Loucy (cell line): Measurements from ENCODE around the gene EFCAB8.

Experiments
- H2AFZ ChIP-seq: fragments of 200-600 bp; sonication (generic); 2 replicates; pipeline ENCODE4 v1.6.0; 2016; ENCODE audit warnings: antibody characterized with exemption, mild to moderate bottlenecking, low read length, moderate library complexity
- H3F3A ChIP-seq: fragments of 200-600 bp; 2 replicates; pipeline ENCODE4 v1.6.0; 2016; ENCODE audit warnings: antibody characterized with exemption, low read depth, mild to moderate bottlenecking
- H3K27me3 ChIP-seq: fragments of 200-600 bp; sonication (generic); 2 replicates; pipeline ENCODE4 v1.6.1; 2014; ENCODE audit warnings: low read length, mild to moderate bottlenecking; ENCODE audit not compliant: insufficient read depth, poor library complexity, severe bottlenecking
- H3K36me3 ChIP-seq: fragments of 200-600 bp; sonication (generic); 2 replicates; pipeline ENCODE4 v1.6.1; 2016; ENCODE audit warnings: low read length; ENCODE audit not compliant: insufficient read depth
- H3K4me1 ChIP-seq: fragments of 200-600 bp; sonication (generic); 2 replicates; pipeline ENCODE4 v1.5.1; 2014; ENCODE audit warnings: low read length, mild to moderate bottlenecking; ENCODE audit not compliant: insufficient read depth, poor library complexity, severe bottlenecking
- H3K4me2 ChIP-seq: fragments of 200-600 bp; sonication (generic); 2 replicates; pipeline ENCODE4 v1.6.0; 2014; ENCODE audit warnings: antibody characterized with exemption, low read length, low read depth, mild to moderate bottlenecking; ENCODE audit not compliant: poor library complexity, severe bottlenecking
- H3K4me3 ChIP-seq: fragments of 200-600 bp; sonication (generic); 2 replicates; pipeline ENCODE4 v1.5.1; 2014; ENCODE audit warnings: low read length, mild to moderate bottlenecking, mixed read lengths; ENCODE audit not compliant: poor library complexity, severe bottlenecking
- H3K79me2 ChIP-seq: fragments of 200-600 bp; sonication (generic); 2 replicates; pipeline ENCODE4 v1.6.1; 2014; ENCODE audit warnings: low read length; ENCODE audit not compliant: insufficient read depth
- H3K9ac ChIP-seq: fragments of 200-600 bp; sonication (generic); 2 replicates; pipeline ENCODE4 v1.6.0; 2014; ENCODE audit warnings: mild to moderate bottlenecking, low read depth, low read length, moderate library complexity; ENCODE audit not compliant: poor library complexity, severe bottlenecking
- H3K9me2 ChIP-seq: fragments of 200-600 bp; sonication (generic); replicated peaks from 2 replicates; pipeline ENCODE4 v1.6.1; 2016; ENCODE audit warnings: low read depth, low read length, mixed read lengths
- H3K9me3 ChIP-seq: fragments of 200-600 bp; sonication (generic); 2 replicates; pipeline ENCODE4 v1.6.1; 2014; ENCODE audit warnings: mild to moderate bottlenecking, antibody characterized with exemption, low read length, low read depth; ENCODE audit not compliant: insufficient read depth
- H4K20me1 ChIP-seq: fragments of 200-600 bp; sonication (generic); 2 replicates; pipeline ENCODE4 v1.6.0; 2014; ENCODE audit warnings: antibody characterized with exemption, low read length, mild to moderate bottlenecking; ENCODE audit not compliant: insufficient read depth, poor library complexity, severe bottlenecking
- CTCF ChIP-seq: fragments of 200-600 bp; sonication (generic); conservative IDR thresholded peaks from 2 replicates; pipeline ENCODE4 v1.5.1; 2014; ENCODE audit warnings: mild to moderate bottlenecking, antibody characterized with exemption, low read length
- EZH2phosphoT487 ChIP-seq: fragments of 200-600 bp; IDR thresholded peaks from 2 replicates; pipeline ENCODE4 v1.6.1; 2018; ENCODE audit warnings: antibody characterized with exemption, mild to moderate bottlenecking, moderate library complexity, borderline replicate concordance

The EFCAB8 gene

GRCh38 chr20:32966881-32967781, 108.4 kb downstream of the EFCAB8 start:
- Histone ChIP-seq H3K4me2 (peak overlapping the region; percentile 52), H3K4me1 (peaks cover 72% of the 10 kb centered on the region), H3K36me3 (no peaks in the 10 kb centered on the region), H3K27me3 (no peaks in the 10 kb centered on the region), H3K9me3 (no peaks in the 10 kb centered on the region), H2AFZ (no peak overlapping the region), H3K4me3 (peak overlapping the region; percentile 5), H3K9ac (peak overlapping the region; percentile 63), H3K79me2 (no peaks in the 10 kb centered on the region), H3K9me2 (no peaks in the 10 kb centered on the region), H4K20me1 (no peaks in the 10 kb centered on the region), H3F3A (peaks cover 20% of the 10 kb centered on the region)
- no peak for TF ChIP-seq CTCF
- TF ChIP-seq EZH2phosphoT487 = no peak

- Histone ChIP-seq H3K4me3 (no peak overlapping the region), H2AFZ (no peak overlapping the region), H3K36me3 (no peaks in the 10 kb centered on the region), H3K9me3 (no peaks in the 10 kb centered on the region), H3K9ac (peak overlapping the region; percentile 63), H3K79me2 (no peaks in the 10 kb centered on the region), H3K9me2 (no peaks in the 10 kb centered on the region), H3K4me2 (peak overlapping the region; percentile 52), H4K20me1 (no peaks in the 10 kb centered on the region), H3K4me1 (peaks cover 76% of the 10 kb centered on the region), H3K27me3 (no peaks in the 10 kb centered on the region), H3F3A (peaks cover 20% of the 10 kb centered on the region)
- TF ChIP-seq CTCF (no peak), EZH2phosphoT487 (no peak)
Measured at GRCh38 chr20:32967961-32968457, 109.3 kb downstream of the EFCAB8 start.

GRCh38 chr20:32968478-32969241, 109.9 kb downstream of the EFCAB8 start:
- H4K20me1 ChIP-seq = no peaks in the 10 kb centered on the region
- no peaks in the 10 kb centered on the region for H3K9me2 ChIP-seq
- no peaks in the 10 kb centered on the region for H3K36me3 ChIP-seq
- peak overlapping the region; percentile 89 for H3K9ac ChIP-seq
- H2AFZ ChIP-seq = peak overlapping the region; percentile 48
- H3K4me2 ChIP-seq = peak overlapping the region; percentile 21
- H3K4me1 ChIP-seq = peaks cover 83% of the 10 kb centered on the region
- H3K4me3 ChIP-seq = no peak overlapping the region
- H3F3A ChIP-seq = peaks cover 20% of the 10 kb centered on the region
- no peak for TF ChIP-seq EZH2phosphoT487
- no peak for TF ChIP-seq CTCF
- no peaks in the 10 kb centered on the region for H3K27me3 ChIP-seq
- H3K79me2 ChIP-seq = no peaks in the 10 kb centered on the region
- no peaks in the 10 kb centered on the region for H3K9me3 ChIP-seq
